SH-SY5Y (cell line): ENCODE results near the gene TRIO.

Experiments used
- GATA2 ChIP-seq: IDR thresholded peaks from 2 replicates; pipeline ENCODE4 v1.6.1; 2011; ENCODE audit warnings: mild to moderate bottlenecking, low read depth, low read length
- GATA3 ChIP-seq: IDR thresholded peaks from 2 replicates; pipeline ENCODE4 v1.6.1; 2011; ENCODE audit warnings: low read depth, mild to moderate bottlenecking, low read length, moderate library complexity

DNA sequence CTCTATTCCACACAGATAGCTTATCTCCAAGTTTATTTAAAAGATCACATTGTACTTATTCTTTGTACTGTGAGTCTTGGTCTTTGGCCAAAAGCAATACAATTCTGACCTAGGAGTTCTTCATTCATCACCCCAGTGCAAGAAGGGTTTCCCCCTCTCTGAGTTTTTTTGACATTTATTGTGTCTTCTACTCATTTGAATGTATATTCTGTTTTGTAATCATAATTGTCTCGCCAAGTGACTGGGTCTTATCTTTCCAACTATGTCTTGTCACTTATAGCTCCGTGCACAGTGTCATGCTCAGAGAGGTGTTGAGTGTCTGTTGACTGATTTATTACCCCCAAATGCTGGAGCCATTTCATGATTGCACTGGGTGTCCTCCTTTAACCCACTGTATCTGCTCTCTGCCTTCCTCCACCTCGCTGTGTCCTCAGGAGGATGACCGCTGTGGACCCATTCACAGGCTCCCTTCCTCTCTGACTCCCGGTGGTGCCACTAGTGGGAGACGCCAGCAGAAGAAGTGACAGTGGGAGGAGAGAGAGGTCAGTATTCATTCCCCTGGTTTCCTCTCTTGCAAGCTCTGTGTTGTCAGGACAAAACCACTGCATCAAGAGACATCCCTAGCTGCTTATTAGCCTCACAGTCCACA is 11.2 kb upstream of the TRIO start:
- no peak for TF ChIP-seq GATA2
- TF ChIP-seq GATA3: no peak
